ENCODE data around the gene ZNF331. TPM values are rescaled to one million over a fixed set of nuclear protein-coding genes. Genes with fewer than 3 reads are reported as not detected.

ZNF331 gene
- total RNA-seq, 2 experiments from 2014 or later: 16.2 to 23.7 TPM

DNA sequence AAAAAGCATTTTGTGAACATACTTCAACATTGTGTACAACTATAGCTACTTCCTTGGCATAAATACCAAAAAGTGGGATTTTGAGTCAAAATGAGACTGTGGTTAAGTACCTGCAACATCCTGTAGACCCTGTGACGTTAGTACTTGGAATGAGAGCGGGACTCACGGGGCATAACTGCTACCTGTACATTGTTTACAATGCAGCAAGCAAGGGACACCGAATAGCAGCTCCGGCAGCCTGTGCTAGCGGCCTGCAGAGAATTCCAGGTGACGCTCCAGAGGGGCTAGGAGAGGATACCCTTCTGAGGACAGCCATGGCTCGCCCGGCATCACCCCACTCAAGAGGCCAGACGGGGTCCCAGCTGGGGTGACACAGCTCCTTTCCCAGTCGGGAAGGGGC is 824 bp upstream of the ZNF331 start:
- Histone ChIP-seq H3K9me2 (ENCODE audit: insufficient read depth, low read length) (no peaks in the 10 kb centered on the region), H3K36me3 (ENCODE audit: insufficient read depth, low read length) (no peaks in the 10 kb centered on the region; the same call in 1 of the 2 replicates), H2AFZ (ENCODE audit: low read length) (peak overlapping the region; percentile 78; the same call in 1 of the 2 replicates), H3K4me1 (ENCODE audit: insufficient read depth, low read length, poor library complexity, severe bottlenecking) (peaks cover 7% of the 10 kb centered on the region), H3K4me3 (ENCODE audit: low read depth, low read length, poor library complexity, severe bottlenecking) (peak overlapping the region; percentile 87), H3K9me3 (ENCODE audit: low read length) (no peaks in the 10 kb centered on the region), H3K27ac (ENCODE audit: low read depth, low read length, poor library complexity, severe bottlenecking) (no peak overlapping the region), H3K4me2 (ENCODE audit: low read length) (peak overlapping the region; percentile 86), H4K20me1 (ENCODE audit: insufficient read depth, low read length) (no peaks in the 10 kb centered on the region), H3K79me2 (ENCODE audit: insufficient read depth, low read depth, low read length) (no peaks in the 10 kb centered on the region)
- ChIA-PET POLR2A (no interaction called here), CTCF (ENCODE audit: unreplicated experiment) (no interaction called here)
- no peak for DNase-seq (ENCODE audit: low spot score)
- intact Hi-C loops (cut with micrococcal nuclease; ENCODE audit: unreplicated experiment): no loop called here
- TF ChIP-seq, protein P1, sequence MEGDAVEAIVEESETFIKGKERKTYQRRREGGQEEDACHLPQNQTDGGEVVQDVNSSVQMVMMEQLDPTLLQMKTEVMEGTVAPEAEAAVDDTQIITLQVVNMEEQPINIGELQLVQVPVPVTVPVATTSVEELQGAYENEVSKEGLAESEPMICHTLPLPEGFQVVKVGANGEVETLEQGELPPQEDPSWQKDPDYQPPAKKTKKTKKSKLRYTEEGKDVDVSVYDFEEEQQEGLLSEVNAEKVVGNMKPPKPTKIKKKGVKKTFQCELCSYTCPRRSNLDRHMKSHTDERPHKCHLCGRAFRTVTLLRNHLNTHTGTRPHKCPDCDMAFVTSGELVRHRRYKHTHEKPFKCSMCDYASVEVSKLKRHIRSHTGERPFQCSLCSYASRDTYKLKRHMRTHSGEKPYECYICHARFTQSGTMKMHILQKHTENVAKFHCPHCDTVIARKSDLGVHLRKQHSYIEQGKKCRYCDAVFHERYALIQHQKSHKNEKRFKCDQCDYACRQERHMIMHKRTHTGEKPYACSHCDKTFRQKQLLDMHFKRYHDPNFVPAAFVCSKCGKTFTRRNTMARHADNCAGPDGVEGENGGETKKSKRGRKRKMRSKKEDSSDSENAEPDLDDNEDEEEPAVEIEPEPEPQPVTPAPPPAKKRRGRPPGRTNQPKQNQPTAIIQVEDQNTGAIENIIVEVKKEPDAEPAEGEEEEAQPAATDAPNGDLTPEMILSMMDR (conservative IDR thresholded peaks at IDR 0.05; ENCODE audit: low read length): no peak
- no peak for TF ChIP-seq EZH2phosphoT487 (IDR thresholded peaks at IDR 0.05; ENCODE audit: borderline replicate concordance, low read depth, low read length)
- BruUV-seq (replicated peaks): no TSS peak

DNA sequence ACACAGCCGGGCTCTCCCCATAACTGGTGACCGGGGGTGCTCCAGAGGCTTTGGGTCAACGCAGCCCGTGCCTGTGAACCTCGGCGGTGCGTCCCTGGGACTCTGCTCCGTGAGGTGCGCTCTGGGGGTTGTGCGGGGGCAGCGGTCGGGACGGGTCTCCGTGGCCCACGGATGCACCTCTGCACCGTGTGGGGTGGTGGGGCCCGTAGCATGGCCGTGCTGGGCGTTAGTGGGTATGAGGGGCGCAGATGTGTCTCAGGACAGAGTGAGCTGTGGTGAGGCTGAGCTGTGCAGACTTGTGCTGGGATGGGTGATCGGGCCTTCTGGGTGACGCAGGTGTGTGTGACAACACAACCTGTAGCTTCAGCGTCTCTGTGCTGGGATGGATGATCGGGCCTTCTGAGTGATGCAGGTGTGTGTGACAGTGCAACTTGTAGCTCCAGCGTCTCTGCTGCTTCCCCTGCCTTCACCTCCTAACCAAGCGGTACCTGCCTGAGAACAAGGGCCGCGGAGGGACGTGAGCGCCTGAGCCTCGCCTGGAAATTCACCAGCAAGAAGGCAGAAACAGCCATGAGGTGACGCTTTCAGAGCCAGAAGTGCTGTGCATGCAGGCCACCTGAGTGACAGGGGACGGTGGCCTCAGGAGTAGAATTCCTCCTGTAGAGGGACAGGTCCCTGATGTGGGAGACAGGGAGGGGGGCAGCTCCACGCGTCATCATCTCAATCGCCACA is 599 bp downstream of the ZNF331 start:
- H3K4me3 ChIP-seq (ENCODE audit: low read depth, low read length, poor library complexity, severe bottlenecking): peak overlapping the region; percentile 87
- no peak for TF ChIP-seq EZH2phosphoT487 (IDR thresholded peaks at IDR 0.05; ENCODE audit: borderline replicate concordance, low read depth, low read length)
- TF ChIP-seq, protein P1 (conservative IDR thresholded peaks at IDR 0.05; ENCODE audit: low read length): no peak
- H2AFZ ChIP-seq (ENCODE audit: low read length): peak overlapping the region; percentile 78; the same call in 1 of the 2 replicates
- peak overlapping the region; percentile 86 for H3K4me2 ChIP-seq (ENCODE audit: low read length)
- H3K27ac ChIP-seq (ENCODE audit: low read depth, low read length, poor library complexity, severe bottlenecking): no peak overlapping the region
- intact Hi-C loops (cut with micrococcal nuclease; ENCODE audit: unreplicated experiment): no loop called here
- peaks cover 3% of the 10 kb centered on the region for H3K36me3 ChIP-seq (ENCODE audit: insufficient read depth, low read length)
- H3K9me2 ChIP-seq (ENCODE audit: insufficient read depth, low read length): no peaks in the 10 kb centered on the region
- peaks cover 7% of the 10 kb centered on the region for H3K4me1 ChIP-seq (ENCODE audit: insufficient read depth, low read length, poor library complexity, severe bottlenecking)
- H3K9me3 ChIP-seq (ENCODE audit: low read length): no peaks in the 10 kb centered on the region
- POLR2A ChIA-PET: no interaction called here
- DNase-seq (ENCODE audit: low spot score): peak; percentile 5
- CTCF ChIA-PET (ENCODE audit: unreplicated experiment): no interaction called here
- no peaks in the 10 kb centered on the region for H4K20me1 ChIP-seq (ENCODE audit: insufficient read depth, low read length)
- no TSS peak for BruUV-seq (replicated peaks)
- H3K79me2 ChIP-seq (ENCODE audit: insufficient read depth, low read depth, low read length): no peaks in the 10 kb centered on the region

DNA sequence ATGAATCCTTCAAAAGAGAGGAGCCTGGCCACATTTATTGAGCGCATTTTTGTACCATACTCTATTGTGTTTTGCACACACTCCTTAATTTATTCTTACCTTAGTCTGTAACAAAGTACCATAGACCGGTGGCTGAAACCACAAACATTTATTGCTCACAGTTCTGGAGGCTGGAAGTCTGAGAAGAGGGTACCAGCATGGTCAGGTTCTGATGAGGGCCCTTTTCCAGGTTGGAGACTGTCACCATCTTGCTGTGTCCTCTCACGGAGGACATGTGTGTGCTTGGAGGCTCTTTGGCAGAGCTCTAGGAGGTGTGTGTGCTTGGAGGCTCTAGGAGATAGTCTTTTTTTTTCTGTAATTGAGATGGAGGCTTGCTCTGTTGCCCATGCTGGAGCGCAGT is 2.1 kb downstream of the ZNF331 start:
- DNase-seq (ENCODE audit: low spot score): no peak
- ChIA-PET POLR2A (no interaction called here), CTCF (ENCODE audit: unreplicated experiment) (no interaction called here)
- Histone ChIP-seq H3K4me3 (ENCODE audit: low read depth, low read length, poor library complexity, severe bottlenecking) (no peak overlapping the region), H3K79me2 (ENCODE audit: insufficient read depth, low read depth, low read length) (no peaks in the 10 kb centered on the region), H2AFZ (ENCODE audit: low read length) (no peak overlapping the region), H3K4me2 (ENCODE audit: low read length) (no peak overlapping the region), H3K9me3 (ENCODE audit: low read length) (no peaks in the 10 kb centered on the region), H3K27ac (ENCODE audit: low read depth, low read length, poor library complexity, severe bottlenecking) (no peak overlapping the region), H4K20me1 (ENCODE audit: insufficient read depth, low read length) (no peaks in the 10 kb centered on the region), H3K9me2 (ENCODE audit: insufficient read depth, low read length) (no peaks in the 10 kb centered on the region), H3K36me3 (ENCODE audit: insufficient read depth, low read length) (peaks cover 3% of the 10 kb centered on the region), H3K4me1 (ENCODE audit: insufficient read depth, low read length, poor library complexity, severe bottlenecking) (peaks cover 7% of the 10 kb centered on the region)
- TF ChIP-seq, protein P1 (conservative IDR thresholded peaks at IDR 0.05; ENCODE audit: low read length): no peak
- no peak for TF ChIP-seq EZH2phosphoT487 (IDR thresholded peaks at IDR 0.05; ENCODE audit: borderline replicate concordance, low read depth, low read length)
- no TSS peak for BruUV-seq (replicated peaks)
- intact Hi-C loops (cut with micrococcal nuclease; ENCODE audit: unreplicated experiment): no loop called here

Data from OCI-LY7 (cell line).